GM12801 (cell line): ENCODE results near the gene HOXA7.

Source experiments
- TF ChIP-seq, protein P1 (sequence below): IDR thresholded peaks from one replicate; pipeline ENCODE4 v1.5.1; 2011; ENCODE audit warnings: control low read depth; ENCODE audit not compliant: insufficient read length; ENCODE audit errors: extremely low read depth

The HOXA7 gene

DNA sequence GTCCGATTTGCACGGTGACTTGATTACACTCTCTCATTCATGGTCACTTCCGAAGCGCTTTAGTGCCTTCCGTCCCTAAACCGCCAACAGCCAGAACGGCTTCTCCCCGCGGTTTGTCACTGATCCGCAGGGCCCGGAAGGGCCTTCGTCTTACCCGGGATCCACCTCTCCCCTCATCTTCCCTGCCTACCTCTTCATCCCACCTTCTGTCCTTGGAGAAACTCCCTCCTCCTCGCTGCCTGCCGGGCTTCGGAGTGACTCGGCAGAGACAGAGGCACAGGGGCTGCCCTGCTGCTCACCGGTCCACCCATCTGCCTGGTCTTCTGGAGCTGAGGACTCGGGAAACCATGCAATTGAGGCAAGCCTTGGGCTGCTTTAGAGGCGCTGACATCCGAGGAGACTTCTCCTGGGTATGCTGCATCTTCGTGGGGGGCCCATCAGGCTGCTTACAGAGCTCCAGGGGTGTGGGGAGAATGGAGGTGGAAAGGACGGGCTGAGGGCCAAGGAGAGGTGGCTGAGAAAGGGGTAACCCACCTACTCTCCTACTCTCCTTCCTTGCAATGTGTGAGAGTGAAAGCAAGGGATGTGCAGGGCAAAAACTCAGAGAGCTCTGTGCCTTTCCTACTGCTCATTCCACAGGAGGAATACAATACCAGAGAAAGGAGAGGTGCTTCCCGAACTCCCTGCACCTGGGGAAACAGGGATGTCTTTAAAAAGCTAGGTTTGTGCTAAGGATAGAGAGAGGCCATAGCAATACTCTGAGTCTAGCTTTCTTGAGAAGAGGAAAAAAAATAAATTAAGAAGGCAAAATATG lies 29.6 kb upstream of the HOXA7 start:
- TF ChIP-seq, protein P1, sequence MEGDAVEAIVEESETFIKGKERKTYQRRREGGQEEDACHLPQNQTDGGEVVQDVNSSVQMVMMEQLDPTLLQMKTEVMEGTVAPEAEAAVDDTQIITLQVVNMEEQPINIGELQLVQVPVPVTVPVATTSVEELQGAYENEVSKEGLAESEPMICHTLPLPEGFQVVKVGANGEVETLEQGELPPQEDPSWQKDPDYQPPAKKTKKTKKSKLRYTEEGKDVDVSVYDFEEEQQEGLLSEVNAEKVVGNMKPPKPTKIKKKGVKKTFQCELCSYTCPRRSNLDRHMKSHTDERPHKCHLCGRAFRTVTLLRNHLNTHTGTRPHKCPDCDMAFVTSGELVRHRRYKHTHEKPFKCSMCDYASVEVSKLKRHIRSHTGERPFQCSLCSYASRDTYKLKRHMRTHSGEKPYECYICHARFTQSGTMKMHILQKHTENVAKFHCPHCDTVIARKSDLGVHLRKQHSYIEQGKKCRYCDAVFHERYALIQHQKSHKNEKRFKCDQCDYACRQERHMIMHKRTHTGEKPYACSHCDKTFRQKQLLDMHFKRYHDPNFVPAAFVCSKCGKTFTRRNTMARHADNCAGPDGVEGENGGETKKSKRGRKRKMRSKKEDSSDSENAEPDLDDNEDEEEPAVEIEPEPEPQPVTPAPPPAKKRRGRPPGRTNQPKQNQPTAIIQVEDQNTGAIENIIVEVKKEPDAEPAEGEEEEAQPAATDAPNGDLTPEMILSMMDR = no peak

DNA sequence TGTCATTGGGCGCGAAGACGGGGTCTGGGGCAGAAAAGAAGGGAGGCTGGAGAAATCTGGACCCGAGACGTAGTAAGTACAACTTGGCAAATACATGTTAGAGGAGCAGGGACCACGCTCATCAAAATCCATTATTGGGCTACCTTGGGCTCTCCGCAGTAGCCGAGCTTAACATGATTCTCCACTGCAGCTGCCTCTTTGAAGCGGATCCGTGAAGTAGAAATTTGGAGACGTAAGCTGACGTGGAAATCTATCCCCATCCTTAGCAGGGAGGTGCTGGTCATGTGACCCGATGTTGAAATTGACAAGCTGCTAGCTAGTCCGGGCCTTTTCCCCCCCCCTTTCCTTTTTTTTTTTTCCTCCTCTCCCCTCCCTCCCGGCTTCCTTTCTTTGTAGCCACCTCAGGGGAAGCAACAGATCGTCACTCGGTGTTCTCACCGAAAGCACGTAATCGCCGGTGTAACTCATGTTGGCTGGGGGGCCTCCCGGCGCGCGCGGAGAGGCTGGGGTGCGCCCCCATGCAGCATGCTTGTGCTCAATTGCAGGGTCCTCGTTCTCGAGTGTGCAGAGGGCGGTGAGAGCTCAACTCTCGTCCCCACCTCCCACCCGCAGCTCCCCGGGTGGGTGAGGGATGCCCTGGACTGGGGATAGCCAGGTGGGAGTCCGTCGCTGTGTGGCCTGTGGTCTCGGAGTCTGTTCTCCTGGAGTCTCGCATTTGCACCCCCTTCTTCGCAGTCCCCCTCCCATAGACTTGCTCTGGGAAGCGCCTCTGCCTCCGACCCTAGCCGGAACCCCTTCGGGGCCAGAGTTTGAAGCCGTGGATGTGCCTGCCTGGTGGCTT lies 28.8 kb upstream of the HOXA7 start, which contains the start of gene HOXA11:
Gene HOXA11 (minus strand): TSS at position 220 of the 841 bp plus-strand sequence. CDS start 88 bp downstream, at position 132.
- TF ChIP-seq, protein P1 = no peak

DNA sequence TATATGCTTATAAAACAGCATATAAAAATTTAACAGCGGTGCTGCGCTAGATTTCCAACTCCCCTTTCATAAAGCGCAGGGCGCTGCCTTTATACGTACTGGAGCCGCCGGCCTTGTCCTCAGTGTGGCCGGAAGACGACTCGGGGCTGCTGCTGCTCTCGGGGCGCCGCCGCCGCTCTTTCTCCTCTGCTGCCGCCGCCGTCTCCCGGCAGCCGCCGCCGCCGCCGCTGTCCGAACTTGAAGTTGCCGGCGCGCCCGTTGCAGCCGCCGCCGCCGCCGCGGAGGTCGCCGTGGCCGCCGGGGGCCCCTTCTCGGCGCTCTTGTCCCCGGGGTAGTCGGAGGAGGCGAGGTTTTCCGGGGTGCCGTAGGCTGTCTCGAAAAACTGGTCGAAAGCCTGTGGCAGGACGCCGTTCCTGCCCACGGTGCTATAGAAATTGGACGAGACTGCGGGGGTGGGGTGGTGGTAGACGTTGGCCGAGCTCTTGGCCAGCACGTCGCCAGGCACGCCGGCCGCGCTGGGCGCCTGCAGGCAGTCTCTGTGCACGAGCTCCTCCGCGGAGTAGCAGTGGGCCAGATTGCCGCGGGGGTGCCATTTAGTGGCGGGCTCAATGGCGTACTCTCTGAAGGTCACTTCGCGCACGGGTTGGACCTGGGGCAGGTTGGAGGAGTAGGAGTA lies 28.0 kb upstream of the HOXA7 start:
- TF ChIP-seq, protein P1 = no peak

DNA sequence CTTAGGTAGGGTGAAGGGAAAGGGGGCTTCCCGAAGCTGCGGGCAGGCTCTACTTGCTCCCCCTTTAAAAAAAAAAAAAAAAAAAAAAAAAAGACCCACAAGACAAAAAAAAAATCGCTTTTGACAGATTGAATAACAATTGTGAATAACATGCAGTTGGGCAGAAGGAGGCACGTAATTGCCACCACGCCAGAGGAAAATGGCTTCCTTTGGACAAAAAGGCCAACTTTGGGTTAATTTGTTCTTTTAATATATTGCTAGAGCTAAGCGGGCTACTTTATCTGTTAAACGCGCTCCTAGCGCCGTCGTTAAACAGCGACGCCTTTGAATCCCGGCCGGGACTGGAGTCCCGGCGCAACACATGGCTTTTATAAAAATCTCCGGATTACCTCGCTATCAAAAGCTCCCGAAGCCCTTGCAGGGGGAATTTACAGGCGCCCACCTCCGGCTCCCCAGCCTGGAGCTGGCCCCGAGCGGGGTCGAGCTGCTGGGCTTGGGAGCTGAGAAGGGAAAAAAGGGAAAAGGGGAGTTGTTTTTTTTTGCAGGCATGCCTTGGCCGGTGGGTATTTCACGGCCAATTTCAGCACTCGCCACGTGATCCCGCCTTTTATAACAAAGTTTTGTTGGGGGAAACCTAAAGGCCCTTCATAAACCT lies 27.3 kb upstream of the HOXA7 start:
- TF ChIP-seq, protein P1 = no peak

DNA sequence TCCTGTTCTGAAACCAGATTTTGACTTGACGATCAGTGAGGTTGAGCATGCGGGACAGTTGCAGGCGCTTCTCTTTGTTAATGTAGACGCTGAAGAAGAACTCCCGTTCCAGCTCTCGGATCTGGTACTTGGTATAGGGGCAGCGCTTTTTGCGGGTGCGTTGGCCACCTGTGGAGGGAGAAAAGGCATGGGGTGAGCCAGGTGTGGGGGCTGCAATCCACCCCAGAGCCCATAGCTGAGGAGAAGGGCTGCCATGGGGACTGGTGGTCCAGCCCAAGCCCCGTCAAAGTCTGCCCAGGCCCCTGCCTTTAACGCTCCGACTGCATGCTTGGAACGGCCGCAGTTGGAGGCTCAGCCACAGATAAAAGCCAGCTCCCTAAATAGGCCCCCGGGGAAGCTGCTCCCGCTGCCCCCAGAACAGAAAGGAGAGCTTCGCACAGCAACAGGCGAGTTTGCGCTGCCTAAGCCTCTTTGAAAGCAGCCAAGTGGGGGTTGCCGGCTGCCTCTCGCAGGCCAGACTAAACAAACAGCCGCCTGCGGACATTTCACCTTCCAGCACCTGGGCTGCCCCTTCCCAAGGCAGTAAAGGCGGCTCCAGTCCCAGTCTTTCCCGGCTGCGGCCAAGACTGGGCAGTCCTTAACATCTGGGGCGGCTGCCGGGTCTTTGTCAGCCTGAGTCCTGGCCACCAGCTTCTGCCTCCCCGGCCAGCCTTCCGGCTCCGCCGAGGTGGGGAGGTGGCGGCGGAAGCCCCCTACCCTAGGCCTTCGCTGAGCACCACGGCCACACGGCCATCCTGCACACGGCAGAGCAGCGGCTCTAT lies 26.6 kb upstream of the HOXA7 start:
- TF ChIP-seq, protein P1 = no peak

DNA sequence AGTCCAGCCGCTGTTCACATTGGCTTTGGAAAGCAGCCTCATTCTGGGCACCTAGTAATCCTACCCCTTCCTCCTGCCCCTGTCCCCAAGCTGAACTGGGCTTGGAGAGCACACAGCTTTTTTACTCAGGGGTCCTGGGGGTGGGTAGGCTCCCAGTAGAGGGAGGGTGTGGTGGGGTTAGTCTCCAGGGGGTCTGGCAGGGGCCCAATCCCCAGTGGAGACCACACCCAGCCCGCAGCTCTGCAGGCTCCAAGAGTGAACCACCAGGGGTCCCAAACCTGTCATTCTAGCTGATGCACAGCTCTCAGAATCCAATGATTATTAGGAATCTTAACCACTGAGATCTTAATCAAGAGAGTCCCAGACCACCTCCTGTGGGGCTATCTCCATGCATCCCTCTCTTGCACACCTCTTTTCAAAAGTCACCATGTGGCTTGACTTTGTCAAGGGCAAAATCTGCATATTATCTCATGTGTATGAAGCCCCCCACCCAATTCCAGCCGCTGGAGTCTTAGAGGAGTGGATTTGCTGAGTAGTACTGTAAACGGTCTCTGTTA lies 25.9 kb upstream of the HOXA7 start:
- TF ChIP-seq, protein P1 = no peak
